Hair follicular keratinocyte (primary cell): ENCODE measurements around the gene MUC22. TPM values are rescaled to one million over a fixed set of nuclear protein-coding genes. Genes with fewer than 3 reads are reported as not detected.

Experiments used
- total RNA-seq: library from RNA; depleted of rRNA; stranded (reverse); fragments of >200 nt; gene quantifications from 2 replicates; pipeline ENCODE4 v1.2.3, GENCODE V29; 2015

MUC22 gene
- not detected in 2 replicates for total RNA-seq

DNA sequence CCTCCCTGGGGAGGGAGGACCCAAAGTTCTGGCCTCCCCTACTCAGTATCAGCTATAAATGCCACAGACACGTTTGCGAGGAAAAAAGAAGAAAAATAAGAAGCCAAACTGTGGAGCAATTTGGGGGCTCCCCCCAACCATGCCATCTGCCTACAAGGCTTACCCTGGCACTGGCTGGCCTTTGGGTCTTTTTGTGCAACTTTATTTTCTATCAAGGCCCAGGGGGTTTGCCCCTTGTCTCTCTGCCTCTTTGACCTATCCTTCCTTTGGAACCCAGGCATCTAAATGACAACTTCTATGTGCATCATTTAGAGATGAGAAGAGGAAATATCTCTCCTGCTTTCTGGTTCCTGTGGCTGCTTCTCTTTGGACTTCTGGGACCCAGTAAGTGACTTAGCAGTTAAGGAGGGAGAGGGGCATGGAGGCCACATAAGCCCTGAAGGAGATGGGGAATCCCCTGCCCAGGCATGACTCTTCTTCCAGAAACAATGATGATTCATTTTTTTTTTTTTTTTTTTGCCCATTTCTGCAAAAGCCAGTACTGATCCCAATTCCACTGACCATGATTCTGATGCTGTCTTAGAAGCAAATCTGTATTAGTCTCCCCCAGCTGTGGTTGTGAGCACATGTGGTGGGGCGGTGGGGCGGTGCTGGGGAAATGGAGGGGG lies at the start of gene MUC22:
TSS of gene MUC22 (plus strand) at position 82 of the 668 bp plus-strand sequence. CDS start at position 315, 233 bp downstream.

GRCh38 chr6:30983439-30983838 lies 26.8 kb upstream of the MUC22 start, which contains the start of gene MUC21:
MUC21 (plus strand) TSS chr6:30983718; CDS start chr6:30983959, 241 bp downstream.

Other genes with a start within 250 kb of the MUC22 start
- 225 and 283 TPM in 2 replicates for gene DDR1, start 126.0 kb upstream of the MUC22 start, total RNA-seq
- 8.5 and 13.6 TPM in 2 replicates for gene GTF2H4, start 102.3 kb upstream of the MUC22 start, total RNA-seq
- 20.7 and 29.4 TPM in 2 replicates for gene VARS2, start 96.2 kb upstream of the MUC22 start, total RNA-seq
- not detected in 2 replicates for gene SFTA2, start 78.3 kb upstream of the MUC22 start, total RNA-seq
- gene MUCL3, start 69.5 kb upstream of the MUC22 start, total RNA-seq: not detected in 2 replicates
- not detected in 2 replicates for gene MUC21, start 26.8 kb upstream of the MUC22 start, total RNA-seq
- gene C6orf15, start 102.1 kb downstream of the MUC22 start, total RNA-seq: 0.16 TPM in 1 of 2 replicates, not detected in the other
- gene PSORS1C1, start 104.3 kb downstream of the MUC22 start, total RNA-seq: 2.4 and 3.5 TPM in 2 replicates
- 1.7 and 1.8 TPM in 2 replicates for gene CDSN, start 110.0 kb downstream of the MUC22 start, total RNA-seq
- gene PSORS1C2, start 128.6 kb downstream of the MUC22 start, total RNA-seq: not detected in 2 replicates
- 16.4 and 25.6 TPM in 2 replicates for gene CCHCR1, start 147.3 kb downstream of the MUC22 start, total RNA-seq
- gene TCF19, start 148.1 kb downstream of the MUC22 start, total RNA-seq: 17.5 and 34.9 TPM in 2 replicates
- gene POU5F1, start 160.2 kb downstream of the MUC22 start, total RNA-seq: 1.1 and 1.2 TPM in 2 replicates